Neural cell (in vitro differentiated cells): ENCODE measurements around the gene PARP11.

Source experiments
- CTCF ChIP-seq: fragments of 450-650 bp; IDR thresholded peaks from 2 replicates; pipeline ENCODE4 v1.5.1; 2014; ENCODE audit warnings: antibody characterized with exemption, mild to moderate bottlenecking, moderate library complexity; ENCODE audit not compliant: poor library complexity, severe bottlenecking
- EP300 ChIP-seq: fragments of 450-650 bp; conservative IDR thresholded peaks from 2 replicates; pipeline ENCODE4 v1.6.1; 2014; ENCODE audit warnings: antibody characterized with exemption, mild to moderate bottlenecking, moderate library complexity; ENCODE audit not compliant: poor library complexity, severe bottlenecking
- EZH2 ChIP-seq: fragments of 200-600, 300-800 bp; shearing (Covaris generic), sonication (generic); IDR thresholded peaks from 2 replicates; pipeline ENCODE4 v1.6.1; 2014; ENCODE audit warnings: antibody characterized with exemption, low read length, borderline replicate concordance, mild to moderate bottlenecking; ENCODE audit not compliant: insufficient read depth, poor library complexity, severe bottlenecking
- POLR2AphosphoS5 ChIP-seq: IDR thresholded peaks from 2 replicates; pipeline ENCODE4 v1.6.1; 2012

GRCh38 chr12:3770891-3771290 is 102.3 kb downstream of the PARP11 start:
- TF ChIP-seq CTCF (no peak), POLR2AphosphoS5 (no peak), EZH2 (no peak), EP300 (no peak)
